Heart left ventricle (tissue), 16 donors: ENCODE measurements around the gene CYB5R2. TPM values are rescaled to one million over a fixed set of nuclear protein-coding genes. Genes with fewer than 3 reads are reported as not detected.

Source experiments
- ATAC-seq, 4 donors: fragments of 200-7000 bp; cut with Tn5 transposase; one replicate each; pipeline ENCODE4 v1.9.1; 2020 to 2022; ENCODE audit warnings: moderate library complexity in 4 of 4, mild to moderate bottlenecking in 3 of 4, moderate number of reproducible peaks in 1 of 4
- DNase-seq, 5 donors: peaks; one replicate each; pipeline ENCODE4 v3.0.0-alpha.2; 2020
- H3K27ac ChIP-seq, 12 donors: fragments of 200-600 bp; sonication (generic) in 4 of 12; one replicate each; pipeline versions ENCODE4 v1.5.0 to v1.8.0; 2016 to 2022; ENCODE audit warnings: mild to moderate bottlenecking in 2 of 12
- H3K27me3 ChIP-seq, 9 donors: fragments of 200-600 bp; sonication (generic) in 2 of 9; one replicate each; pipeline versions ENCODE4 v1.5.1 to v1.8.0; 2016 to 2022; ENCODE audit warnings: mild to moderate bottlenecking in 3 of 9
- H3K36me3 ChIP-seq, 9 donors: fragments of 200-600 bp; sonication (generic) in 2 of 9; one replicate each; pipeline versions ENCODE4 v1.5.0 to v1.8.0; 2018 to 2022; ENCODE audit warnings: mild to moderate bottlenecking in 2 of 9
- H3K4me1 ChIP-seq, 12 donors: fragments of 200-600 bp; sonication (generic) in 4 of 12; one replicate each; pipeline versions ENCODE4 v1.5.0 to v1.8.0; 2016 to 2022; ENCODE audit warnings: mild to moderate bottlenecking in 3 of 12
- H3K4me3 ChIP-seq, 12 donors: fragments of 200-600 bp; sonication (generic) in 4 of 12; one replicate each; pipeline versions ENCODE4 v1.5.0 to v1.8.0; 2017 to 2022; ENCODE audit warnings: mild to moderate bottlenecking in 9 of 12, moderate library complexity in 4 of 12
- H3K9me3 ChIP-seq, 12 donors: fragments of 200-600 bp; sonication (generic) in 4 of 12; one replicate each; pipeline versions ENCODE4 v1.5.0 to v1.8.0; 2016 to 2022; ENCODE audit warnings: mild to moderate bottlenecking in 1 of 12
- POLR2A ChIP-seq, 2 donors: fragments of 450-650 bp; IDR thresholded peaks; one replicate each; pipeline ENCODE4 v1.6.1; 2017; ENCODE audit warnings: antibody characterized with exemption in 2 of 2, mild to moderate bottlenecking in 2 of 2, moderate library complexity in 2 of 2
- whole genome bisulfite sequencing, 4 donors: extraction: QIAGEN DNeasy Blood & Tissue Kit in 2 of 4; methylation state at CpG; one replicate each; pipeline versions ENCODE4 v1.1.5 to v1.1.7; 2013 to 2018; 5-methylcytosine and 5-hydroxymethylcytosine counted together
- intact Hi-C, 10 donors: fragments of 100-400 bp; cut with DNase I; formaldehyde crosslinking; loops; one replicate each; pipeline versions ENCODE4 v1.11.1 to v1.14.2; 2022
- polyA plus RNA-seq, 2 donors: library from polyadenylated mRNA; stranded (reverse); fragments of 200-250 nt; gene quantifications; one replicate each; pipeline ENCODE4 v1.2.3, GENCODE V29; 2013
- total RNA-seq, 9 donors: library from RNA; depleted of rRNA in 2 of 9; stranded (reverse); fragments of >200 nt in 2 of 9; fragmentation: NEBNext Ultra II Directional in 3 of 9; extraction: Animal tissue kit (Norgen Biotek cat#: 25700) in 3 of 9; gene quantifications; one replicate each; pipeline versions ENCODE4 v1.1.0 to v1.2.4, GENCODE V29; 2016 to 2023
- TF ChIP-seq, protein P1 (sequence below), 12 donors: fragments of 200-600 bp; sonication (generic) in 4 of 12; IDR thresholded peaks; one replicate each; pipeline versions ENCODE4 v1.5.0 to v1.8.0; 2018 to 2022; ENCODE audit warnings: antibody characterized with exemption in 12 of 12, mild to moderate bottlenecking in 5 of 12
- donor health status: ischemic (EF 13 %, LVEDD 7.1; RV severe dilation, severe dysfunction).
- donor health status: healthy with polysubstance abuse.
- donor health status: DM: no; HTN: yes; CAD: no.
- donor health status: DM: no; HTN: no; CAD: no.
- donor health status: ischemic (EF 25% LVEDD 6.9; RV normal size, moderate dysfunction).
- donor health status: ischemic (EF 25% LVEDD 5.7; RV mildly dilated, moderate dysfunction).
- donor health status: healthy.
- donor health status: DM: yes; HTN: yes; CAD: no.
- donor health status: ischemic (EF 35%, LVEDD 5.7; RV mildly dilated, moderate dysfunction).
- donor health status: nonischemic (EF 11% LVEDD 7.7; RV severe dilation, severe dysfunction).
- donor health status: DM: yes; HTN: yes; CAD: no.
- donor health status: PGD.
- donor health status: ischemic (EF 29% LVEDD 5.4; RV normal size, mild dysfunction).
- donor health status: nonischemic (EF 23%, LVEDD 6.1; RV moderate dilation, normal function).

The CYB5R2 gene
- total and polyA plus RNA-seq, 11 donors = 0.65 to 4.9 (median 1.3) TPM

- no peak for DNase-seq
- 13 to 20% (median 15%) methylated on average over 1 of the region's 1 CpG for WGBS, 4 donors
- ATAC-seq = no peak
- H3K9me3 ChIP-seq = no peaks in the 10 kb centered on the region
- H3K4me1 ChIP-seq = no peaks in the 10 kb centered on the region
- intact Hi-C loops = no loop called here
- H3K4me3 ChIP-seq = no peak overlapping the region
- H3K27ac ChIP-seq = no peak overlapping the region
- no peaks in the 10 kb centered on the region for H3K27me3 ChIP-seq
- peaks cover 0 to 79% (median 41%) of the 10 kb centered on the region in 9 donors for H3K36me3 ChIP-seq
- TF ChIP-seq, protein P1, sequence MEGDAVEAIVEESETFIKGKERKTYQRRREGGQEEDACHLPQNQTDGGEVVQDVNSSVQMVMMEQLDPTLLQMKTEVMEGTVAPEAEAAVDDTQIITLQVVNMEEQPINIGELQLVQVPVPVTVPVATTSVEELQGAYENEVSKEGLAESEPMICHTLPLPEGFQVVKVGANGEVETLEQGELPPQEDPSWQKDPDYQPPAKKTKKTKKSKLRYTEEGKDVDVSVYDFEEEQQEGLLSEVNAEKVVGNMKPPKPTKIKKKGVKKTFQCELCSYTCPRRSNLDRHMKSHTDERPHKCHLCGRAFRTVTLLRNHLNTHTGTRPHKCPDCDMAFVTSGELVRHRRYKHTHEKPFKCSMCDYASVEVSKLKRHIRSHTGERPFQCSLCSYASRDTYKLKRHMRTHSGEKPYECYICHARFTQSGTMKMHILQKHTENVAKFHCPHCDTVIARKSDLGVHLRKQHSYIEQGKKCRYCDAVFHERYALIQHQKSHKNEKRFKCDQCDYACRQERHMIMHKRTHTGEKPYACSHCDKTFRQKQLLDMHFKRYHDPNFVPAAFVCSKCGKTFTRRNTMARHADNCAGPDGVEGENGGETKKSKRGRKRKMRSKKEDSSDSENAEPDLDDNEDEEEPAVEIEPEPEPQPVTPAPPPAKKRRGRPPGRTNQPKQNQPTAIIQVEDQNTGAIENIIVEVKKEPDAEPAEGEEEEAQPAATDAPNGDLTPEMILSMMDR (IDR thresholded peaks at IDR 0.05) = no peak
- no peak for TF ChIP-seq POLR2A (IDR thresholded peaks at IDR 0.05)
Measured at GRCh38 chr11:7621554-7621953, 51.7 kb downstream of the CYB5R2 start.

DNA sequence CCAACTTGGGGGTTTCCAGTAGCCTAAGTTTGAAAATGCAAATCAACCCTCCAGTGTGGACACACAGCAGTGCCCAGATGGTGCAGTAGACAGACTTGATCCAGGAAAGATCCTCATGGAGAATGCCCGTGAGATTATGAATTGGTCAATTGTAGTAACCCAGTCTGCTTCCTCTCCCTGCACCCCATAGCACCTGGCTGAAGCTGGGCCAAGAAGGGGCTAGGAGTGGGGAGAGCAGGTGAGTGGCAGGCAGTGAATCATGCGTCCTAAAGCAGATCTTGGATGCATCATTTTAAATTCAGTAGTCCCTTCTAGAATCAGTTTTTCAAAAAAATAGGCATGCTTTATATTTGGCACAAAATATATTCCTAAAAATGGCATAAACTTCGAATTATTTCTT is 52.2 kb downstream of the CYB5R2 start:
- Histone ChIP-seq H3K36me3 (peaks cover 0 to 77% (median 36%) of the 10 kb centered on the region in 9 donors), H3K27me3 (no peaks in the 10 kb centered on the region), H3K4me3 (no peak overlapping the region), H3K27ac (no peak overlapping the region), H3K9me3 (no peaks in the 10 kb centered on the region), H3K4me1 (no peaks in the 10 kb centered on the region)
- 74 to 84% (median 76%) methylated on average over 3 of the region's 3 CpGs for WGBS, 4 donors
- intact Hi-C loops = no loop called here
- DNase-seq = no peak
- TF ChIP-seq, protein P1 (IDR thresholded peaks at IDR 0.05) = no peak
- TF ChIP-seq POLR2A (IDR thresholded peaks at IDR 0.05) = no peak
- ATAC-seq = no peak

- TF ChIP-seq POLR2A (IDR thresholded peaks at IDR 0.05) = no peak
- TF ChIP-seq, protein P1 (IDR thresholded peaks at IDR 0.05) = no peak
- intact Hi-C loops = no loop called here
- no peak overlapping the region for H3K27ac ChIP-seq
- H3K4me1 ChIP-seq = no peaks in the 10 kb centered on the region
- H3K27me3 ChIP-seq = no peaks in the 10 kb centered on the region
- WGBS, 4 donors = 88 to 95% (median 90%) methylated on average over 3 of the region's 3 CpGs
- no peak for ATAC-seq
- DNase-seq = no peak
- no peak overlapping the region for H3K4me3 ChIP-seq
- H3K36me3 ChIP-seq = peaks cover 0 to 69% (median 26%) of the 10 kb centered on the region in 9 donors
- H3K9me3 ChIP-seq = no peaks in the 10 kb centered on the region
Measured at GRCh38 chr11:7619322-7619721, 54.0 kb downstream of the CYB5R2 start.

GRCh38 chr11:7617032-7617431 is 56.3 kb downstream of the CYB5R2 start:
- ATAC-seq (no peak), DNase-seq (no peak)
- intact Hi-C loops = no loop called here
- no peak for TF ChIP-seq POLR2A (IDR thresholded peaks at IDR 0.05)
- TF ChIP-seq, protein P1 (IDR thresholded peaks at IDR 0.05) = no peak
- H3K27ac ChIP-seq = no peak overlapping the region
- peaks cover 0 to 17% (median 10%) of the 10 kb centered on the region in 12 donors for H3K4me1 ChIP-seq
- H3K36me3 ChIP-seq = peaks cover 0 to 63% (median 21%) of the 10 kb centered on the region in 9 donors
- 86 to 95% (median 92%) methylated on average over 7 to 8 of the region's 8 CpGs for WGBS, 4 donors
- H3K4me3 ChIP-seq = no peak overlapping the region
- H3K27me3 ChIP-seq = no peaks in the 10 kb centered on the region
- no peaks in the 10 kb centered on the region for H3K9me3 ChIP-seq

Other genes starting within 250 kb of the CYB5R2 start
- gene OLFML1, start 188.0 kb downstream of the CYB5R2 start, total RNA-seq = 10 to 100 TPM in 1 of 9 donors, 1 to 10 TPM in 8; 1.7 to 17.9 (median 4.7) TPM
- gene OLFML1, start 188.0 kb downstream of the CYB5R2 start, polyA plus RNA-seq = 1 to 10 TPM; 1.8 to 2.6 TPM
- gene PPFIBP2, start 159.5 kb downstream of the CYB5R2 start, total RNA-seq = 10 to 100 TPM; 12.5 to 31.1 (median 21.5) TPM
- gene PPFIBP2, start 159.5 kb downstream of the CYB5R2 start, polyA plus RNA-seq = 10 to 100 TPM; 10.5 to 17.7 TPM
- gene OVCH2, start 33.0 kb upstream of the CYB5R2 start, total RNA-seq = not detected
- gene OVCH2, start 33.0 kb upstream of the CYB5R2 start, polyA plus RNA-seq = not detected
- gene OR5P2, start 123.4 kb upstream of the CYB5R2 start, total RNA-seq = not detected
- gene OR5P2, start 123.4 kb upstream of the CYB5R2 start, polyA plus RNA-seq = not detected
- not detected for gene OR5P3, start 157.3 kb upstream of the CYB5R2 start, total RNA-seq
- not detected for gene OR5P3, start 157.3 kb upstream of the CYB5R2 start, polyA plus RNA-seq